Measurements from ENCODE around the gene ENTHD1. TPM values are rescaled to one million over a fixed set of nuclear protein-coding genes. Genes with fewer than 3 reads are reported as not detected.
"Not testable (repeated sequence)": the region's sequence is repeated elsewhere in the genome, so short reads cannot be mapped to it uniquely, and the experiment has no call there.

Gene ENTHD1
- total and polyA plus RNA-seq, 2 of the 4 experiments (the other 2 are of a cell fraction) = not detected

DNA sequence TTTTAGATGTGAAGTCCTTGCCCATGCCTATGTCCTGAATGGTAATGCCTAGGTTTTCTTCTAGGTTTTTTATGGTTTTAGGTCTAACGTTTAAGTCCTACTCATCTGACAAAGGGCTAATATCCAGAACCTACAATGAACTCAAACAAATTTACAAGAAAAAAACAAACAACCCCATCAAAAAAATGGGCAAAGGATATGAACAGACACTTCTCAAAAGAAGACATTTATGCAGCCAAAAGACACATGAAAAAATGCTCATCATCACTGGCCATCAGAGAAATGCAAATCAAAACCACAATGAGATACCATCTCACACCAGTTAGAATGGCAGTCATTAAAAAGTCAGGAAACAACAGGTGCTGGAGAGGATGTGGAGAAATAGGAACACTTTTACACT, 47.0 kb downstream of the ENTHD1 start:
- H3K56ac ChIP-seq (ENCODE audit: extremely low read depth, insufficient read depth, low read length); DNase-seq; H3K23ac ChIP-seq (ENCODE audit: low read depth, low read length); H2AK5ac ChIP-seq (ENCODE audit: low read depth, low read length); H4K8ac ChIP-seq (ENCODE audit: low read depth in 2 of 2, low read length in 2 of 2); H4K91ac ChIP-seq (ENCODE audit: insufficient read depth, low read depth, low read length); H3K9me3 ChIP-seq (ENCODE audit: control insufficient read depth, insufficient read depth, low read length); H3K18ac ChIP-seq (ENCODE audit: low read depth, low read length); H3K79me1 ChIP-seq (ENCODE audit: low read depth in 1 of 2, low read length in 2 of 2); H2BK15ac ChIP-seq (ENCODE audit: low read depth, low read length); H4K5ac ChIP-seq (ENCODE audit: low read depth, low read length); BruUV-seq (replicated peaks); in situ Hi-C loops (cut with MboI; ENCODE audit: low sequenced_read_pairs); H3K4me3 ChIP-seq (ENCODE audit: insufficient read depth, low read depth, low read length); H3K4me1 ChIP-seq (ENCODE audit: control insufficient read depth, insufficient read depth, low read length); POLR2A ChIA-PET (ENCODE audit: unreplicated experiment); H3K9me1 ChIP-seq (ENCODE audit: insufficient read depth, low read length); H3K27ac ChIP-seq (ENCODE audit: insufficient read depth, low read length); H3K4me2 ChIP-seq (ENCODE audit: low read depth, low read length); H3K4ac ChIP-seq (ENCODE audit: low read depth, low read length); H2BK5ac ChIP-seq (ENCODE audit: low read depth, low read length, poor library complexity, severe bottlenecking); CTCF ChIA-PET; H4K20me1 ChIP-seq (ENCODE audit: insufficient read depth, low read length); H2AFZ ChIP-seq (replicated peaks; ENCODE audit: low read length, poor library complexity); H2BK20ac ChIP-seq (ENCODE audit: low read depth, low read length); H3K36me3 ChIP-seq (ENCODE audit: control insufficient read depth, insufficient read depth, low read length); ATAC-seq (ENCODE audit: low read depth); dilution Hi-C loops (cut with HindIII; ENCODE audit: low sequenced_read_pairs, unreplicated experiment); H3K14ac ChIP-seq (replicated peaks; ENCODE audit: low read depth, low read length); H2BK120ac ChIP-seq (ENCODE audit: low read depth, low read length); H2AK9ac ChIP-seq (replicated peaks; ENCODE audit: low read depth, low read length, poor library complexity); intact Hi-C loops (cut with micrococcal nuclease); H3K9ac ChIP-seq (ENCODE audit: low read depth, low read length): not testable (repeated sequence)
- peaks cover 13% of the 10 kb centered on the region for H3K27me3 ChIP-seq (ENCODE audit: control insufficient read depth, insufficient read depth, low read length)
- WGBS, 2 experiments (ENCODE audit: extremely low coverage in 2 of 2, insufficient read length in 1 of 2) = no CpG with 5 or more reads among the region's 1 CpG
